HepG2 (cell line): ENCODE results near the gene GLYAT. TPM values are rescaled to one million over a fixed set of nuclear protein-coding genes. Genes with fewer than 3 reads are reported as not detected.

Experiments
- ATAC-seq: fragments of 200-7000 bp; cut with Tn5 transposase; 3 replicates; pipeline ENCODE4 v1.9.1; 2020; ENCODE audit warnings: mild to moderate bottlenecking, moderate library complexity
- BruUV-seq: library from RNA; stranded (reverse); fragments of 400-500 nt; replicated peaks from 2 replicates; lab custom pipeline; 2021; lab: Mats Ljungman, UMichigan
- CTCF ChIA-PET: fragments of 300-600 bp; formaldehyde crosslinking; extraction: SDS; loops from one replicate; lab custom pipeline; 2021; ENCODE audit warnings: low total read pairs, inconsistent platforms, low intra/inter-chr PET ratio; lab: Yijun Ruan, JAX
- POLR2A ChIA-PET: fragments of 350-600 bp; sonication (Branson Sonifier 250); formaldehyde crosslinking; loops from one replicate; lab custom pipeline; 2020; ENCODE audit warnings: antibody characterized with exemption, inconsistent platforms; lab: Yijun Ruan, JAX
- DNase-seq: peaks from one replicate; pipeline ENCODE4 v3.0.0-alpha.2; 2015; ENCODE audit warnings: low spot score
- FAIRE-seq: peaks from 3 replicates; lab custom pipeline; 2011; peaks lifted over from hg19 to GRCh38; lab: Jason Lieb, UNC
- H2AFZ ChIP-seq: one replicate; pipeline ENCODE4 v1.6.1; 2011; ENCODE audit warnings: low read length, inconsistent platforms
- H3K27ac ChIP-seq: fragments of 300-600 bp; 3 replicates; pipeline ENCODE4 v1.8.0; 2011; ENCODE audit warnings: mixed run types, mild to moderate bottlenecking, mixed read lengths, low read length, inconsistent platforms; ENCODE audit not compliant: insufficient read depth; ENCODE audit errors: extremely low read length
- H3K27me3 ChIP-seq, 2 experiments: fragments of 200-600 bp in 1 of 2; 2 replicates in 1 of 2; 3 replicates in 1 of 2; pipeline versions ENCODE4 v1.6.0 to v1.8.0; 2011; ENCODE audit warnings: low read length in 2 of 2, mild to moderate bottlenecking in 2 of 2, moderate library complexity in 2 of 2, inconsistent platforms in 1 of 2; ENCODE audit not compliant: insufficient read depth in 2 of 2, control insufficient read depth in 1 of 2
- H3K36me3 ChIP-seq, 2 experiments: fragments of 200-600 bp in 1 of 2; replicated peaks in 1 of 2; 2 replicates in 1 of 2; 3 replicates in 1 of 2; pipeline versions ENCODE4 v1.5.1 to v1.8.0; 2011; ENCODE audit warnings: low read length in 2 of 2, inconsistent platforms in 1 of 2; ENCODE audit not compliant: insufficient read depth in 2 of 2, control insufficient read depth in 1 of 2
- H3K4me1 ChIP-seq: 2 replicates; pipeline ENCODE4 v1.5.1; 2012; ENCODE audit warnings: low read length, inconsistent platforms; ENCODE audit not compliant: insufficient read depth
- H3K4me2 ChIP-seq: 2 replicates; pipeline ENCODE4 v1.6.0; 2011; ENCODE audit warnings: low read depth, low read length, inconsistent platforms
- H3K4me3 ChIP-seq, 3 experiments: fragments of 200-600 bp in 1 of 3; sonication (generic), shearing (Covaris generic) in 1 of 3; replicated peaks in 1 of 3; 2 replicates each; pipeline ENCODE4 v1.5.1; 2011 to 2016; ENCODE audit warnings: low read length in 3 of 3, inconsistent platforms in 2 of 3, low read depth in 2 of 3, mild to moderate bottlenecking in 2 of 3, control low read depth in 1 of 3, mixed read lengths in 1 of 3; ENCODE audit not compliant: insufficient read depth in 1 of 3
- H3K79me2 ChIP-seq: one replicate; pipeline ENCODE4 v1.6.1; 2011; ENCODE audit warnings: low read length, inconsistent platforms; ENCODE audit not compliant: insufficient read depth
- H3K9ac ChIP-seq: 2 replicates; pipeline ENCODE4 v1.6.0; 2011; ENCODE audit warnings: mild to moderate bottlenecking, low read depth, low read length, inconsistent platforms; ENCODE audit not compliant: insufficient read depth
- H3K9me3 ChIP-seq: 2 replicates; pipeline ENCODE4 v1.5.1; 2012; ENCODE audit warnings: mild to moderate bottlenecking, low read length
- H4K20me1 ChIP-seq: 2 replicates; pipeline ENCODE4 v1.6.0; 2011; ENCODE audit warnings: inconsistent platforms, mild to moderate bottlenecking, low read length, moderate library complexity; ENCODE audit not compliant: insufficient read depth
- FOSL2 ChIP-seq: sonication (generic); formaldehyde crosslinking; IDR thresholded peaks from 2 replicates; pipeline ENCODE4 v1.4.0; 2020; ENCODE audit warnings: missing genetic modification reagents
- SUZ12 ChIP-seq: fragments of 150-350 bp; IDR thresholded peaks from 2 replicates; pipeline ENCODE4 v1.6.1; 2014; ENCODE audit warnings: low read depth, low read length
- TAF1 ChIP-seq: sonication (generic); formaldehyde crosslinking; IDR thresholded peaks from 2 replicates; pipeline ENCODE4 v1.4.0; 2020; ENCODE audit warnings: missing genetic modification reagents
- ZKSCAN8 ChIP-seq: IDR thresholded peaks from 2 replicates; pipeline ENCODE4 v1.6.1; 2016; ENCODE audit warnings: borderline replicate concordance, missing genetic modification reagents, missing compliant biosample characterization
- ZNF280D ChIP-seq: sonication (generic); formaldehyde crosslinking; IDR thresholded peaks from 2 replicates; pipeline ENCODE4 v1.5.1; 2020; ENCODE audit warnings: mild to moderate bottlenecking, missing genetic modification reagents
- ZNF704 ChIP-seq: sonication (generic); formaldehyde crosslinking; IDR thresholded peaks from 2 replicates; pipeline ENCODE4 v1.8.1; 2023; ENCODE audit warnings: mild to moderate bottlenecking, inconsistent platforms, moderate library complexity, missing genetic modification reagents, borderline replicate concordance
- WGBS: methylation state at CpG from one replicate; pipeline ENCODE4 v1.1.6; 2017; ENCODE audit warnings: low lambda C conversion rate; 5-methylcytosine and 5-hydroxymethylcytosine counted together
- in situ Hi-C: cut with HindIII; loops from 2 replicates; pipeline ENCODE4 v1.10.0; 2017; ENCODE audit warnings: low pct_unique_long_range_greater_than_20kb; ENCODE audit not compliant: extremely low pct_ligation_motif_present
- intact Hi-C: fragments of 100-400 bp; cut with micrococcal nuclease; formaldehyde crosslinking; loops from one replicate; pipeline ENCODE4 v1.10.0; 2022; ENCODE audit not compliant: unreplicated experiment
- polyA plus RNA-seq, 8 experiments: library from polyadenylated mRNA; depleted of rRNA in 3 of 8; stranded (reverse) in 7 of 8; unstranded in 1 of 8; fragments of >200 nt; fragmentation: Illumina TruSeq in 4 of 8; extraction: Trizol in 4 of 8; gene quantifications; 2 replicates each; pipeline versions ENCODE4 v1.2.1 to v1.2.3, GENCODE V29; 2011 to 2016; ENCODE audit warnings: low read depth in 4 of 8, missing spikeins in 1 of 8, mixed read lengths in 1 of 8; ENCODE audit not compliant: insufficient read depth in 1 of 8
- total RNA-seq, 5 experiments: library from RNA; depleted of rRNA; stranded (reverse); fragments of >200 nt; fragmentation: Illumina TruSeq; extraction: Trizol; gene quantifications; 2 replicates each; pipeline ENCODE4 v1.2.3, GENCODE V29; 2016; ENCODE audit warnings: low read depth in 1 of 5

The GLYAT gene
- total and polyA plus RNA-seq, 2 of the 13 experiments (the other 11 are each of a cell fraction or from before 2014, with no cell fraction given) = not detected

DNA sequence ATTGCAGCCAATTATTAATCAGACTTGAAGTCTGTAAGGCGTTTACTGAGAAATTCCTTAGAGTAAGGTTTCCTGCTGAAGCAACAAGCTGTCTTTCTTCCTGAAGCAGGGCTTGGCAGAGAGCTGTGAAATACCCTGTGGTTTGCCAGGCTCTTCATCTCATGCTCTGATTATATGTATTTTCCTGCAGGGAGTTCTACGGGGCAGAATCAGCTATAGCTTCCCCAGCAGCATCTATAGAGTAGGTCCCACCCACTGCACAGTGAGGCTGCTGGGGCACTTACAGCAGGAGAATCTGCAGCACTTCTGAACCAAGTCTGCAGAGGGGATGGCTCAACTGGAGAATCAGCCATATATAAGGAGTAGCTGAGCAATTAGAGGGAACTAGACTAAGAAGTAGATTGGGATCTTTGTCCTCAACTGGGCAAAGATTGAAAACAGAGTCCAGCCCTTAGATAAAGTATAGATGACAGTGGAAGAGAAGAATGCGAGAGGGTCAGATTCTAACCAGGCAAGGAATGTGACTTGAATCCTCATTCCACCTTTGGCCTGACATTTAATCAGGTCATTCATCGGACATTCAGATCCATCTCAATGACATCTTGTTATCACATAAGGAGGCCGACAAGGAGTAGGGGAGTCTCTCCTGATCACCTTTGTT lies 71.7 kb downstream of the GLYAT start:
- DNase-seq (no peak), FAIRE-seq (no peak), ATAC-seq (peak; percentile 38; the same call in 1 of the 3 replicates)
- no peaks in the 10 kb centered on the region for H3K36me3 ChIP-seq
- intact Hi-C loops (loop anchor here (10.0 kb wide), 1 partner anchor 475 kb away; no protein-coding TSS in a partner anchor), in situ Hi-C loops (loop anchor here (10.0 kb wide), 1 partner anchor 245 kb away; no protein-coding TSS in a partner anchor)
- no peak overlapping the region for H3K4me3 ChIP-seq
- H3K4me1 ChIP-seq = no peaks in the 10 kb centered on the region
- no peaks in the 10 kb centered on the region for H3K9me3 ChIP-seq
- H3K79me2 ChIP-seq = no peaks in the 10 kb centered on the region
- WGBS = 20% methylated on average over 5 of the region's 5 CpGs
- H3K27me3 ChIP-seq = no peaks in the 10 kb centered on the region
- H3K9ac ChIP-seq = no peak overlapping the region
- peak overlapping the region; percentile 49 for H2AFZ ChIP-seq
- BruUV-seq = no TSS peak
- ChIA-PET CTCF (no interaction called here), POLR2A (no interaction called here)
- TF ChIP-seq TAF1 (CRISPR knock-in tag) (no peak), SUZ12 (no peak)
- no peak overlapping the region for H3K27ac ChIP-seq
- H3K4me2 ChIP-seq = no peak overlapping the region
- H4K20me1 ChIP-seq = no peaks in the 10 kb centered on the region

DNA sequence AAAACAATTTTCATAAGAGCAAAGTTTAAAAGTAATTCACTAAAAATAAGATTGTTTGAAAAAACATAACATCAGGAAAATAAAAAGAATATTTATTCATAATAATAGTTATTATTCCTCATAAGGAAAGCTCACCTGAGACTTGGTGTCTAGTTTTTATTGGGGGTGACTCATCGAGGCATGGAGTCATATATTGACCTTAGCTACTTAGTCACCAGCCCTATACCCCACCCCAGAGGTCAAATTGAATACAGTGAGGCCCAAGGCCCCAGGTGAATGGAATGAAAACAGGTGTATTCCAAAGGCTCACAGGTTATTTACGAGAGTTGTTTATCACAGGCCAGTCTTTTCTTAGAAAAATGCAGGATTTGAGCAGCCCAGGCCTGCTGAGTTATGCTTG lies 72.3 kb downstream of the GLYAT start:
- Histone ChIP-seq H3K36me3 (no peaks in the 10 kb centered on the region), H3K4me3 (no peak overlapping the region), H3K9me3 (no peaks in the 10 kb centered on the region), H4K20me1 (no peaks in the 10 kb centered on the region), H3K4me2 (no peak overlapping the region), H2AFZ (no peak overlapping the region), H3K9ac (no peak overlapping the region), H3K27me3 (no peaks in the 10 kb centered on the region), H3K4me1 (peaks cover 4% of the 10 kb centered on the region; the same call in 1 of the 2 replicates), H3K27ac (no peak overlapping the region), H3K79me2 (no peaks in the 10 kb centered on the region)
- WGBS = 2% methylated on average over 2 of the region's 2 CpGs
- in situ Hi-C loops (loop anchor here (10.0 kb wide), 1 partner anchor 245 kb away; no protein-coding TSS in a partner anchor), intact Hi-C loops (loop anchor here (10.0 kb wide), 1 partner anchor 475 kb away; no protein-coding TSS in a partner anchor)
- CTCF ChIA-PET = no interaction called here
- POLR2A ChIA-PET = no interaction called here
- FAIRE-seq = no peak
- no peak for ATAC-seq
- TF ChIP-seq FOSL2 (CRISPR knock-in tag) = peak; percentile 67
- no peak for TF ChIP-seq ZKSCAN8 (CRISPR knock-in tag)
- TF ChIP-seq ZNF704 (CRISPR knock-in tag) = no peak
- TF ChIP-seq ZNF280D (CRISPR knock-in tag) = no peak
- peak; percentile 10 for DNase-seq
- no TSS peak for BruUV-seq
